Right lobe of liver (tissue), 4 donors: ENCODE data around the gene TPSD1.

Source experiments
- POLR2A ChIP-seq: fragments of 450-650 bp; IDR thresholded peaks from one replicate; pipeline ENCODE4 v1.6.1; 2017; ENCODE audit warnings: antibody characterized with exemption, mild to moderate bottlenecking
- TF ChIP-seq, protein P1 (sequence below), 4 donors: fragments of 200-600 bp in 3 of 4; fragments of 450-650 bp in 1 of 4; IDR thresholded peaks; one replicate each; pipeline versions ENCODE4 v1.5.1 to v1.8.0; 2016 to 2022; ENCODE audit warnings: antibody characterized with exemption in 4 of 4, mild to moderate bottlenecking in 2 of 4
- donor health status: DM: no; HTN: no; CAD: no.
- donor health status: DM: no; HTN: no; CAD: no.
- donor health status: DM: no; HTN: yes; CAD: no.

DNA sequence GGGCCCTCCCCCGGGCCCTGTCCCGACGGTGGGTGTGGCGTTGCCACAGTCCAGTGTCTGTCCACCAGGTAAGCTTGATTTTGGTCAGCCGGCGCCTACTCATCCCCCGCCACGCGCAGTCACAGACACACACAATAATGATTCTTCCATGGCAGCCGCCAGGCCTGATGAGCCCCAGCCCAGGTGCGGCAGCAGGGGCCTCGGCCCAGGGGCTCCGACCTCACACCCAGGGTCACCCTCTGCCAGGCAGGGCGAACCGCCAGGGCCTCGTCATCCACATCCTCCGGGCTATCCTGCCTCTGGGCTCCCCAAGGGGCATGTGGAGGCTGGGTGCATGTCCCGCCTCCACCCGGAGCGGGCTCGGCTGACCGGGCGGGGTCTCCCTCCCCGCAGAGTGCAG, 38.3 kb upstream of the TPSD1 start:
- TF ChIP-seq, protein P1, sequence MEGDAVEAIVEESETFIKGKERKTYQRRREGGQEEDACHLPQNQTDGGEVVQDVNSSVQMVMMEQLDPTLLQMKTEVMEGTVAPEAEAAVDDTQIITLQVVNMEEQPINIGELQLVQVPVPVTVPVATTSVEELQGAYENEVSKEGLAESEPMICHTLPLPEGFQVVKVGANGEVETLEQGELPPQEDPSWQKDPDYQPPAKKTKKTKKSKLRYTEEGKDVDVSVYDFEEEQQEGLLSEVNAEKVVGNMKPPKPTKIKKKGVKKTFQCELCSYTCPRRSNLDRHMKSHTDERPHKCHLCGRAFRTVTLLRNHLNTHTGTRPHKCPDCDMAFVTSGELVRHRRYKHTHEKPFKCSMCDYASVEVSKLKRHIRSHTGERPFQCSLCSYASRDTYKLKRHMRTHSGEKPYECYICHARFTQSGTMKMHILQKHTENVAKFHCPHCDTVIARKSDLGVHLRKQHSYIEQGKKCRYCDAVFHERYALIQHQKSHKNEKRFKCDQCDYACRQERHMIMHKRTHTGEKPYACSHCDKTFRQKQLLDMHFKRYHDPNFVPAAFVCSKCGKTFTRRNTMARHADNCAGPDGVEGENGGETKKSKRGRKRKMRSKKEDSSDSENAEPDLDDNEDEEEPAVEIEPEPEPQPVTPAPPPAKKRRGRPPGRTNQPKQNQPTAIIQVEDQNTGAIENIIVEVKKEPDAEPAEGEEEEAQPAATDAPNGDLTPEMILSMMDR (IDR thresholded peaks at IDR 0.05) = no peak
- TF ChIP-seq POLR2A = no peak
